Spleen (tissue), 7 donors: ENCODE data around the gene VNN1.
A peak's percentile ranks its signal among the peaks of the same experiment; 100 is the strongest.

Experiments used
- CTCF ChIP-seq, 11 experiments: fragments of 200-600 bp in 7 of 11; fragments of 450-650 bp in 4 of 11; sonication (generic) in 4 of 11; IDR thresholded peaks in 8 of 11; conservative IDR thresholded peaks in 3 of 11; 1 replicate in 7 of 11; 2 replicates in 4 of 11; pipeline versions ENCODE4 v1.4.0 to v1.8.0; 2016 to 2021; ENCODE audit warnings: antibody characterized with exemption in 11 of 11, inconsistent platforms in 4 of 11, mild to moderate bottlenecking in 1 of 11
- POLR2A ChIP-seq, 3 donors: fragments of 450-650 bp; IDR thresholded peaks; one replicate each; pipeline ENCODE4 v1.5.1; 2017; ENCODE audit warnings: antibody characterized with exemption in 3 of 3, mild to moderate bottlenecking in 1 of 3
- POLR2AphosphoS5 ChIP-seq, 3 donors: sonication (generic); formaldehyde crosslinking; IDR thresholded peaks; one replicate each; pipeline ENCODE4 v1.5.1; 2017; ENCODE audit warnings: antibody characterized with exemption in 3 of 3
- donor health status: DM: no; HTN: no; CAD: no; lungs with moderate emphysema.
- donor health status: DM: no; HTN: no; CAD: no.
- donor health status: DM: no; HTN: no; CAD: no.

- TF ChIP-seq CTCF (IDR thresholded peaks at IDR 0.05 in 8 of 11, conservative IDR thresholded peaks at IDR 0.05 in 3 of 11), result no peak
- TF ChIP-seq POLR2A (IDR thresholded peaks at IDR 0.05), result no peak
- TF ChIP-seq POLR2AphosphoS5 (IDR thresholded peaks at IDR 0.05), result peak in 1 of 3 donors; percentile 84
These were observed at the start of gene VNN1 for GRCh38 chr6:132713352-132714134.
